HG03135 (cell line): Measurements from ENCODE around the gene OSBPL5.
A peak's percentile ranks its signal among the peaks of the same experiment; 100 is the strongest.

ENCODE experiments used
- ATAC-seq: cut with Tn5 transposase; IDR thresholded peaks from one replicate; pipeline ENCODE4 v1.9.1; 2021; ENCODE audit warnings: mild to moderate bottlenecking, moderate library complexity; ENCODE audit not compliant: unreplicated experiment

The OSBPL5 gene

GRCh38 chr11:3060436-3061025 lies 104.6 kb downstream of the OSBPL5 start:
- ATAC-seq = no peak

- ATAC-seq = no peak
Measured at GRCh38 chr11:3058753-3059664, 106.1 kb downstream of the OSBPL5 start.

- ATAC-seq = peak; percentile 94
Measured at GRCh38 chr11:3057069-3057963, 107.8 kb downstream of the OSBPL5 start, which contains the start of gene CARS1. CARS1 (minus strand) TSS chr11:3057423; CDS start chr11:3057367, 56 bp downstream.

GRCh38 chr11:3056296-3057068 lies 108.6 kb downstream of the OSBPL5 start:
- ATAC-seq = peak; percentile 7

- ATAC-seq = no peak
Measured at GRCh38 chr11:3055891-3056290, 109.2 kb downstream of the OSBPL5 start.

- no peak for ATAC-seq
Measured at GRCh38 chr11:3052567-3052966, 112.5 kb downstream of the OSBPL5 start.

- ATAC-seq = no peak
Measured at GRCh38 chr11:3052109-3052479, 113.0 kb downstream of the OSBPL5 start.

- ATAC-seq = no peak
Measured at GRCh38 chr11:3051196-3052108, 113.7 kb downstream of the OSBPL5 start.

GRCh38 chr11:3050386-3051195 lies 114.5 kb downstream of the OSBPL5 start:
- no peak for ATAC-seq

- ATAC-seq = peak; percentile 81
Measured at GRCh38 chr11:3049430-3050243, 115.5 kb downstream of the OSBPL5 start.

- no peak for ATAC-seq
Measured at GRCh38 chr11:3047637-3048036, 117.5 kb downstream of the OSBPL5 start.

- no peak for ATAC-seq
Measured at GRCh38 chr11:3046641-3047040, 118.5 kb downstream of the OSBPL5 start.

- ATAC-seq = no peak
Measured at GRCh38 chr11:3046190-3046589, 118.9 kb downstream of the OSBPL5 start.

- ATAC-seq = no peak
Measured at GRCh38 chr11:3044915-3045314, 120.2 kb downstream of the OSBPL5 start.

GRCh38 chr11:3044004-3044403 lies 121.1 kb downstream of the OSBPL5 start:
- ATAC-seq = no peak

- ATAC-seq = no peak
Measured at GRCh38 chr11:3043315-3043871, 121.7 kb downstream of the OSBPL5 start.

GRCh38 chr11:3042496-3043314 lies 122.4 kb downstream of the OSBPL5 start:
- no peak for ATAC-seq
